ENCODE measurements around the gene IFFO2. TPM values are rescaled to one million over a fixed set of nuclear protein-coding genes. Genes with fewer than 3 reads are reported as not detected.

IFFO2 gene
- total and polyA plus RNA-seq, 2 of the 13 experiments (the other 11 are each of a cell fraction or from before 2014, with no cell fraction given) = 7.3 to 16.7 TPM

GRCh38 chr1:18936814-18937481 is 19.5 kb downstream of the IFFO2 start (continued):
- TF ChIP-seq ZFP91 (CRISPR knock-in tag; IDR thresholded peaks at IDR 0.05; ENCODE audit: borderline replicate concordance) = peak; percentile 48; the same call in 1 of the 2 replicates
- peak; percentile 48; the same call in 1 of the 2 replicates for TF ChIP-seq USF2 (IDR thresholded peaks at IDR 0.05; ENCODE audit: low read depth, low read length)
- no peak for TF ChIP-seq USF2 (CRISPR knock-in tag; IDR thresholded peaks at IDR 0.05; ENCODE audit: borderline replicate concordance)
- 0 out of 2 replicates have a peak, but pooled peaks have one; percentile 32 for TF ChIP-seq ZNF142 (CRISPR knock-in tag; IDR thresholded peaks at IDR 0.05)
- TF ChIP-seq ZNF207 (IDR thresholded peaks at IDR 0.05; ENCODE audit: borderline replicate concordance) = no peak
- TF ChIP-seq ZNF460 (CRISPR knock-in tag; IDR thresholded peaks at IDR 0.05; ENCODE audit: borderline replicate concordance) = no peak
- TF ChIP-seq ZNF333 (CRISPR knock-in tag; IDR thresholded peaks at IDR 0.05; ENCODE audit: borderline replicate concordance) = no peak
- 0 out of 4 replicates have a peak, but pooled peaks of 1 of the 2 experiments have one; percentile 29 for TF ChIP-seq KLF16 (CRISPR knock-in tag; IDR thresholded peaks at IDR 0.05)
- TF ChIP-seq KAT7 (CRISPR knock-in tag; IDR thresholded peaks at IDR 0.05; ENCODE audit: borderline replicate concordance) = no peak
- no peak for TF ChIP-seq SATB2 (CRISPR knock-in tag; IDR thresholded peaks at IDR 0.05)
- 0 out of 2 replicates have a peak, but pooled peaks have one; percentile 24 for TF ChIP-seq ZFX (CRISPR knock-in tag; IDR thresholded peaks at IDR 0.05; ENCODE audit: low read depth)
- TF ChIP-seq ZNF558 (CRISPR knock-in tag; IDR thresholded peaks at IDR 0.05; ENCODE audit: borderline replicate concordance) = no peak; the same call in 1 of the 2 replicates
- no peak for TF ChIP-seq ZBTB7A (CRISPR knock-in tag; IDR thresholded peaks at IDR 0.05)
- no peak for TF ChIP-seq SRSF9 (IDR thresholded peaks at IDR 0.05; ENCODE audit: borderline replicate concordance, insufficient read depth, low read depth, low read length, poor library complexity, severe bottlenecking)
- no peak for TF ChIP-seq HMGA1 (CRISPR knock-in tag; conservative IDR thresholded peaks at IDR 0.05)
- peak; percentile 60; the same call in 1 of the 2 replicates for TF ChIP-seq ZNF451 (CRISPR knock-in tag; IDR thresholded peaks at IDR 0.05)
- no peak for TF ChIP-seq ZBTB3 (CRISPR knock-in tag; IDR thresholded peaks at IDR 0.05; ENCODE audit: borderline replicate concordance, low read depth)
- TF ChIP-seq ZNF740 (CRISPR knock-in tag; IDR thresholded peaks at IDR 0.05) = no peak
